ENCODE data around the gene C14orf93. TPM values are rescaled to one million over a fixed set of nuclear protein-coding genes. Genes with fewer than 3 reads are reported as not detected.

Gene C14orf93
- polyA plus RNA-seq, 1 donor from 2014 or later, result 4.7 TPM

DNA sequence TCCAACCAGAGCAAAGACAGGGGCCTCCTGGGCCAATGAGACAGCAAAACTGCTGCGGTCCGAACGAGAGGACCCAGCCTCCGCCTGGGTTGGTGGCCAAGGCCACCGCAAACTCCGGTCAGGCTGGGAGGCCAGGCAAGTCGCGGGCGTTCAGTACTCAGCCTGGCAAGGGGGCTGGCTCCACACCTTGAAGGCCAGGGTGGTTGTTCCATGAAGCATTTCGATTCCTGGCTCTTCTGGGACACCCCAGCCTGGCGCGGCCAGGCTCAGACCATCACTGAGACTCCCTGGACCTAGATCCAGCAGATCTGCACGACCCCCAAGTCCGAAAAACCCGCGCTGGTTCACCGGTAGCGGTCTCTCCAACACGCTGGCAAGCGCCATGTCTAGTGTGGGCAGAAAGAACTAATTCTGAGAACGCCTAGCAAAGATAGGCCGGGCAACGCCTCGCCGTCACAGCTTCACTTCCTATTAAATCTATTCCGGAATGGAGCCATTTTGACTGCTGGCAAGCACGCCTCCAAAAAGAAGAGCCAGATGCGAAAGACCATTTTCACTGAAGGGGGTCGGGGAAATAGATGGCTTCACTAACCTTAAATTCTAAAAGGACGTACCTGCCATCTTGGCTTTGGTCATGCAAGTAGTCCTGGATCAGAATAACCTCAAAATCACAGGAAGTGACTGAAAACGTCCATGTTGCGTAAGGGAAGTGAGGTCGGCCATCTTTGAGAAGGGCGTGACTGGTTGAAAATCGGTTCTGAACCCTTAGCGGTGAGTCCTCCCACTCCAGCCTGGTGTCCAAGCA lies 24.8 kb upstream of the C14orf93 start, which contains the start of gene PSMB5:
Gene PSMB5 (minus strand): TSS at position 403 of the 805 bp plus-strand sequence. CDS start 19 bp downstream, at position 384.
- Histone ChIP-seq H3K9me3 (ENCODE audit: low read length) (no peaks in the 10 kb centered on the region), H3K9me2 (ENCODE audit: insufficient read depth, low read length) (no peaks in the 10 kb centered on the region), H3K36me3 (ENCODE audit: insufficient read depth, low read length) (no peaks in the 10 kb centered on the region), H3K27me3 (ENCODE audit: insufficient read depth, low read depth, low read length) (no peaks in the 10 kb centered on the region), H3K9ac (ENCODE audit: low read length) (peak within 1 kb of the TSS; percentile 94), H2AFZ (ENCODE audit: low read depth, low read length) (peak within 1 kb of the TSS; percentile 87), H3K27ac (ENCODE audit: low read length) (peak within 1 kb of the TSS; percentile 95), H3K4me2 (ENCODE audit: low read length) (peak within 1 kb of the TSS; percentile 73), H3K4me3 (ENCODE audit: low read length) (peak within 1 kb of the TSS; percentile 100), H4K20me1 (ENCODE audit: insufficient read depth) (no peaks in the 10 kb centered on the region), H3K79me2 (replicated peaks; ENCODE audit: insufficient read depth, low read length) (peaks cover 14% of the 10 kb centered on the region), H3F3A (ENCODE audit: insufficient read depth, low read length, poor library complexity, severe bottlenecking) (no peaks in the 10 kb centered on the region)
- TF ChIP-seq TAF1 (IDR thresholded peaks at IDR 0.05; ENCODE audit: low read depth) (peak; percentile 71), SMC3 (conservative IDR thresholded peaks at IDR 0.05; ENCODE audit: poor library complexity) (no peak), EZH2 (IDR thresholded peaks at IDR 0.05; ENCODE audit: borderline replicate concordance, insufficient read depth, low read length, poor library complexity, severe bottlenecking) (no peak), EP300 (conservative IDR thresholded peaks at IDR 0.05; ENCODE audit: poor library complexity, severe bottlenecking) (peak; percentile 46), RAD21 (conservative IDR thresholded peaks at IDR 0.05) (no peak), POLR2AphosphoS5 (IDR thresholded peaks at IDR 0.05) (peak; percentile 72), MXI1 (conservative IDR thresholded peaks at IDR 0.05; ENCODE audit: poor library complexity, severe bottlenecking) (peak; percentile 93)
- TF ChIP-seq, protein P1, sequence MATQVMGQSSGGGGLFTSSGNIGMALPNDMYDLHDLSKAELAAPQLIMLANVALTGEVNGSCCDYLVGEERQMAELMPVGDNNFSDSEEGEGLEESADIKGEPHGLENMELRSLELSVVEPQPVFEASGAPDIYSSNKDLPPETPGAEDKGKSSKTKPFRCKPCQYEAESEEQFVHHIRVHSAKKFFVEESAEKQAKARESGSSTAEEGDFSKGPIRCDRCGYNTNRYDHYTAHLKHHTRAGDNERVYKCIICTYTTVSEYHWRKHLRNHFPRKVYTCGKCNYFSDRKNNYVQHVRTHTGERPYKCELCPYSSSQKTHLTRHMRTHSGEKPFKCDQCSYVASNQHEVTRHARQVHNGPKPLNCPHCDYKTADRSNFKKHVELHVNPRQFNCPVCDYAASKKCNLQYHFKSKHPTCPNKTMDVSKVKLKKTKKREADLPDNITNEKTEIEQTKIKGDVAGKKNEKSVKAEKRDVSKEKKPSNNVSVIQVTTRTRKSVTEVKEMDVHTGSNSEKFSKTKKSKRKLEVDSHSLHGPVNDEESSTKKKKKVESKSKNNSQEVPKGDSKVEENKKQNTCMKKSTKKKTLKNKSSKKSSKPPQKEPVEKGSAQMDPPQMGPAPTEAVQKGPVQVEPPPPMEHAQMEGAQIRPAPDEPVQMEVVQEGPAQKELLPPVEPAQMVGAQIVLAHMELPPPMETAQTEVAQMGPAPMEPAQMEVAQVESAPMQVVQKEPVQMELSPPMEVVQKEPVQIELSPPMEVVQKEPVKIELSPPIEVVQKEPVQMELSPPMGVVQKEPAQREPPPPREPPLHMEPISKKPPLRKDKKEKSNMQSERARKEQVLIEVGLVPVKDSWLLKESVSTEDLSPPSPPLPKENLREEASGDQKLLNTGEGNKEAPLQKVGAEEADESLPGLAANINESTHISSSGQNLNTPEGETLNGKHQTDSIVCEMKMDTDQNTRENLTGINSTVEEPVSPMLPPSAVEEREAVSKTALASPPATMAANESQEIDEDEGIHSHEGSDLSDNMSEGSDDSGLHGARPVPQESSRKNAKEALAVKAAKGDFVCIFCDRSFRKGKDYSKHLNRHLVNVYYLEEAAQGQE (IDR thresholded peaks at IDR 0.05; ENCODE audit: borderline replicate concordance), result peak; percentile 71
- TF ChIP-seq, protein P2, sequence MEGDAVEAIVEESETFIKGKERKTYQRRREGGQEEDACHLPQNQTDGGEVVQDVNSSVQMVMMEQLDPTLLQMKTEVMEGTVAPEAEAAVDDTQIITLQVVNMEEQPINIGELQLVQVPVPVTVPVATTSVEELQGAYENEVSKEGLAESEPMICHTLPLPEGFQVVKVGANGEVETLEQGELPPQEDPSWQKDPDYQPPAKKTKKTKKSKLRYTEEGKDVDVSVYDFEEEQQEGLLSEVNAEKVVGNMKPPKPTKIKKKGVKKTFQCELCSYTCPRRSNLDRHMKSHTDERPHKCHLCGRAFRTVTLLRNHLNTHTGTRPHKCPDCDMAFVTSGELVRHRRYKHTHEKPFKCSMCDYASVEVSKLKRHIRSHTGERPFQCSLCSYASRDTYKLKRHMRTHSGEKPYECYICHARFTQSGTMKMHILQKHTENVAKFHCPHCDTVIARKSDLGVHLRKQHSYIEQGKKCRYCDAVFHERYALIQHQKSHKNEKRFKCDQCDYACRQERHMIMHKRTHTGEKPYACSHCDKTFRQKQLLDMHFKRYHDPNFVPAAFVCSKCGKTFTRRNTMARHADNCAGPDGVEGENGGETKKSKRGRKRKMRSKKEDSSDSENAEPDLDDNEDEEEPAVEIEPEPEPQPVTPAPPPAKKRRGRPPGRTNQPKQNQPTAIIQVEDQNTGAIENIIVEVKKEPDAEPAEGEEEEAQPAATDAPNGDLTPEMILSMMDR (IDR thresholded peaks at IDR 0.05; ENCODE audit: poor library complexity, severe bottlenecking), result peak; percentile 42

DNA sequence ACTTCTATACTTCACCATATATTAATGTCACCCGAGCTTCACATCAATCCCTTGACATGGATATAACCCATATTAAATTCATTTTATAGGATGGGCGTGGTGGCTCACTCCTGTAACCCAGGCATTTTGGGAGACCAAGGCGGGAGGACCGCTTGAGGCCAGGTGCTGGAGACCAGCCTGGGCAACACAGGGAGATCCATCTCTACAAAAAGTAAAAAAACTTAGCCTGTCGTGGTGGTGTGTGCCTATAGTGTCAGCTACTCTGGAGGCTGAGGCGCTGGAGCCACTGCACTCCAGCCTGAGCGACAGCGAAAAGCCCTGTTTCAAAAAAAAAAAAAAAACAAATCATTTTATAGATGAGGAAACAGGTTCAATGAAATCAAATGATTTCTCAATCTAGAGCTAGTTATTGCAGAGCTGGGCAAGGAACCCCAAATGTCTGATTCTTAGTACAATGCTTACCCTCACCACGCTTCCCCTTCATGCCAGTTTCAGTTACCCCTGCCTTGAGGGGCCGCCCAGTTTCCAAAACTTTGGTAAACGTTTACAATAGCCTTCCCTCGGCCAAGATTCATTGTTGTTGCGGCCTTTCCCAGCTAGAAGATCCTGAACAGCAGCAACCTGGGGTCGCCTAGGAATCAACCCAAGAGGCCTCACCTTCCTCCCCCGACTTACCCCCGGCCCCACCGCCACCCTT lies 24.0 kb upstream of the C14orf93 start:
- Histone ChIP-seq H3K79me2 (replicated peaks; ENCODE audit: insufficient read depth, low read length) (peaks cover 14% of the 10 kb centered on the region), H4K20me1 (ENCODE audit: insufficient read depth) (no peaks in the 10 kb centered on the region), H3K9me3 (ENCODE audit: low read length) (no peaks in the 10 kb centered on the region), H3K27me3 (ENCODE audit: insufficient read depth, low read depth, low read length) (no peaks in the 10 kb centered on the region), H3K36me3 (ENCODE audit: insufficient read depth, low read length) (no peaks in the 10 kb centered on the region), H2AFZ (ENCODE audit: low read depth, low read length) (peak overlapping the region; percentile 87), H3K27ac (ENCODE audit: low read length) (peak overlapping the region; percentile 95), H3K4me3 (ENCODE audit: low read length) (peak overlapping the region; percentile 100), H3F3A (ENCODE audit: insufficient read depth, low read length, poor library complexity, severe bottlenecking) (no peaks in the 10 kb centered on the region), H3K9ac (ENCODE audit: low read length) (peak overlapping the region; percentile 94), H3K9me2 (ENCODE audit: insufficient read depth, low read length) (no peaks in the 10 kb centered on the region), H3K4me2 (ENCODE audit: low read length) (peak overlapping the region; percentile 73)
- TF ChIP-seq RAD21 (conservative IDR thresholded peaks at IDR 0.05) (no peak), MXI1 (conservative IDR thresholded peaks at IDR 0.05; ENCODE audit: poor library complexity, severe bottlenecking) (no peak), EP300 (conservative IDR thresholded peaks at IDR 0.05; ENCODE audit: poor library complexity, severe bottlenecking) (no peak), TAF1 (IDR thresholded peaks at IDR 0.05; ENCODE audit: low read depth) (no peak), SMC3 (conservative IDR thresholded peaks at IDR 0.05; ENCODE audit: poor library complexity) (no peak), EZH2 (IDR thresholded peaks at IDR 0.05; ENCODE audit: borderline replicate concordance, insufficient read depth, low read length, poor library complexity, severe bottlenecking) (no peak), POLR2AphosphoS5 (IDR thresholded peaks at IDR 0.05) (no peak)
- TF ChIP-seq, protein P1 (IDR thresholded peaks at IDR 0.05; ENCODE audit: borderline replicate concordance), result no peak
- TF ChIP-seq, protein P2 (IDR thresholded peaks at IDR 0.05; ENCODE audit: poor library complexity, severe bottlenecking), result no peak

All from neural cell (in vitro differentiated cells).